H9 (cell line): ENCODE results near the gene ZNF587. TPM values are rescaled to one million over a fixed set of nuclear protein-coding genes. Genes with fewer than 3 reads are reported as not detected.
"Not testable (repeated sequence)": the region's sequence is repeated elsewhere in the genome, so short reads cannot be mapped to it uniquely, and the experiment has no call there.

ENCODE experiments used
- DNase-seq: peaks from one replicate; pipeline ENCODE4 v3.0.0-alpha.2; 2017
- H2AFZ ChIP-seq: one replicate; pipeline ENCODE4 v1.6.1; 2013; ENCODE audit warnings: mild to moderate bottlenecking, low read length, control low read depth, moderate library complexity
- H2AK5ac ChIP-seq: 2 replicates; pipeline ENCODE4 v1.6.1; 2013; ENCODE audit warnings: low read length, control low read depth, mixed read lengths; ENCODE audit not compliant: insufficient read length
- H2BK120ac ChIP-seq: one replicate; pipeline ENCODE4 v1.6.1; 2013; ENCODE audit warnings: low read depth, mild to moderate bottlenecking, low read length, control low read depth, inconsistent platforms; ENCODE audit not compliant: poor library complexity, severe bottlenecking
- H2BK12ac ChIP-seq: 2 replicates; pipeline ENCODE4 v1.6.1; 2013; ENCODE audit warnings: low read length, control low read depth, mixed read lengths, low read depth; ENCODE audit not compliant: insufficient read length
- H2BK15ac ChIP-seq: 2 replicates; pipeline ENCODE4 v1.6.1; 2013; ENCODE audit warnings: low read depth, low read length, control low read depth
- H2BK20ac ChIP-seq: one replicate; pipeline ENCODE4 v1.6.1; 2013; ENCODE audit warnings: low read depth, mild to moderate bottlenecking, low read length, control low read depth, inconsistent platforms; ENCODE audit not compliant: poor library complexity, severe bottlenecking
- H2BK5ac ChIP-seq: 2 replicates; pipeline ENCODE4 v1.6.1; 2013; ENCODE audit warnings: low read length, control low read depth, mixed read lengths; ENCODE audit not compliant: insufficient read length
- H3K14ac ChIP-seq: 2 replicates; pipeline ENCODE4 v1.6.1; 2013; ENCODE audit warnings: low read length, control low read depth; ENCODE audit not compliant: insufficient read depth
- H3K18ac ChIP-seq: 2 replicates; pipeline ENCODE4 v1.6.1; 2013; ENCODE audit warnings: low read depth, mild to moderate bottlenecking, mixed read lengths, low read length, control low read depth; ENCODE audit not compliant: insufficient read length
- H3K23ac ChIP-seq: 2 replicates; pipeline ENCODE4 v1.6.1; 2013; ENCODE audit warnings: low read length, control low read depth, mixed read lengths, low read depth; ENCODE audit not compliant: insufficient read length
- H3K23me2 ChIP-seq: 2 replicates; pipeline ENCODE4 v1.6.1; 2013; ENCODE audit warnings: low read depth, mild to moderate bottlenecking, mixed read lengths, low read length, control low read depth; ENCODE audit not compliant: insufficient read length, poor library complexity, severe bottlenecking
- H3K27ac ChIP-seq: 2 replicates; pipeline ENCODE4 v1.5.1; 2013; ENCODE audit warnings: low read length, control low read depth, mixed read lengths, low read depth; ENCODE audit not compliant: insufficient read length
- H3K27me3 ChIP-seq: 2 replicates; pipeline ENCODE4 v1.6.1; 2013; ENCODE audit warnings: low read length, control low read depth, inconsistent platforms; ENCODE audit not compliant: insufficient read depth
- H3K4ac ChIP-seq: 2 replicates; pipeline ENCODE4 v1.6.1; 2013; ENCODE audit warnings: low read depth, mild to moderate bottlenecking, control low read depth, inconsistent platforms, low read length, moderate library complexity
- H3K4me1 ChIP-seq: 2 replicates; pipeline ENCODE4 v1.6.1; 2013; ENCODE audit warnings: low read length, control low read depth, inconsistent platforms; ENCODE audit not compliant: insufficient read depth
- H3K4me2 ChIP-seq: 2 replicates; pipeline ENCODE4 v1.6.1; 2013; ENCODE audit warnings: low read length, control low read depth, mixed read lengths; ENCODE audit not compliant: insufficient read length, insufficient read depth
- H3K56ac ChIP-seq: 2 replicates; pipeline ENCODE4 v1.6.1; 2013; ENCODE audit warnings: low read depth, mild to moderate bottlenecking, mixed read lengths, low read length, control low read depth; ENCODE audit not compliant: insufficient read length
- H3K79me1 ChIP-seq: 2 replicates; pipeline ENCODE4 v1.6.1; 2013; ENCODE audit warnings: low read depth, mild to moderate bottlenecking, moderate library complexity, low read length, control low read depth, inconsistent platforms; ENCODE audit not compliant: insufficient read depth, poor library complexity, severe bottlenecking
- H3K79me2 ChIP-seq: 2 replicates; pipeline ENCODE4 v1.6.1; 2013; ENCODE audit warnings: low read length, control low read depth, inconsistent platforms; ENCODE audit not compliant: insufficient read depth
- H3K9ac ChIP-seq: 2 replicates; pipeline ENCODE4 v1.6.1; 2013; ENCODE audit warnings: low read length, control low read depth, mixed read lengths; ENCODE audit not compliant: insufficient read length; ENCODE audit errors: extremely low read depth
- H3K9me3 ChIP-seq: one replicate; pipeline ENCODE4 v1.6.1; 2013; ENCODE audit warnings: low read depth, low read length, inconsistent platforms; ENCODE audit not compliant: control insufficient read depth
- H3T11ph ChIP-seq: one replicate; pipeline ENCODE4 v1.6.1; 2013; ENCODE audit warnings: mild to moderate bottlenecking, low read length, control low read depth, inconsistent platforms
- H4K20me1 ChIP-seq: one replicate; pipeline ENCODE4 v1.6.1; 2013; ENCODE audit not compliant: control insufficient read depth, insufficient read length, insufficient read depth
- H4K5ac ChIP-seq: 2 replicates; pipeline ENCODE4 v1.6.1; 2013; ENCODE audit warnings: low read depth, mild to moderate bottlenecking, mixed read lengths, low read length, control low read depth; ENCODE audit not compliant: insufficient read length
- H4K8ac ChIP-seq: replicated peaks from 2 replicates; pipeline ENCODE4 v1.6.1; 2013; ENCODE audit warnings: low read length, control low read depth, mixed read lengths, low read depth; ENCODE audit not compliant: insufficient read length
- H4K91ac ChIP-seq: 2 replicates; pipeline ENCODE4 v1.6.1; 2013; ENCODE audit warnings: low read depth, mild to moderate bottlenecking, moderate library complexity, mixed read lengths, low read length, control low read depth; ENCODE audit not compliant: insufficient read length
- H3K27ac Mint-ChIP-seq, 3 experiments: 2 replicates in 2 of 3; 3 replicates in 1 of 3; pipeline ENCODE4 v1.8.0; 2020 to 2021; ENCODE audit warnings: mixed read lengths in 3 of 3, mild to moderate bottlenecking in 1 of 3, moderate library complexity in 1 of 3
- H3K27me3 Mint-ChIP-seq: 2 replicates; pipeline ENCODE4 v1.8.0; 2021; ENCODE audit warnings: low read depth, mild to moderate bottlenecking, moderate library complexity, mixed read lengths
- H3K36me3 Mint-ChIP-seq, 3 experiments: 2 replicates in 2 of 3; 3 replicates in 1 of 3; pipeline ENCODE4 v1.8.0; 2020 to 2021; ENCODE audit warnings: low read depth in 3 of 3, mixed read lengths in 3 of 3; ENCODE audit not compliant: insufficient read depth in 1 of 3
- H3K4me1 Mint-ChIP-seq, 2 experiments: 2 replicates each; pipeline ENCODE4 v1.8.0; 2020; ENCODE audit warnings: mixed read lengths in 2 of 2
- H3K4me3 Mint-ChIP-seq, 2 experiments: 2 replicates in 1 of 2; 3 replicates in 1 of 2; pipeline ENCODE4 v1.8.0; 2020 to 2021; ENCODE audit warnings: mild to moderate bottlenecking in 2 of 2, mixed read lengths in 2 of 2, moderate library complexity in 1 of 2
- H3K9me3 Mint-ChIP-seq, 2 experiments: 2 replicates in 1 of 2; 3 replicates in 1 of 2; pipeline ENCODE4 v1.8.0; 2020; ENCODE audit warnings: mild to moderate bottlenecking in 2 of 2, mixed read lengths in 2 of 2, moderate library complexity in 1 of 2
- WGBS: extraction: QIAGEN DNeasy Blood & Tissue Kit; methylation state at CpG from one replicate; pipeline ENCODE4 v1.1.7; 2013; ENCODE audit warnings: missing lambda C conversion rate, low lambda C conversion rate, mixed read lengths; ENCODE audit not compliant: insufficient read length; ENCODE audit errors: extremely low coverage; 5-methylcytosine and 5-hydroxymethylcytosine counted together
- total RNA-seq: library from RNA; stranded (reverse); gene quantifications from 2 replicates; pipeline ENCODE4 v1.2.1, GENCODE V29; 2021
- TF ChIP-seq, protein P1 (sequence below): fragments of 200-600 bp; sonication (generic); conservative IDR thresholded peaks from 3 replicates; pipeline ENCODE4 v1.8.0; 2021; ENCODE audit warnings: antibody characterized with exemption, mild to moderate bottlenecking

Gene ZNF587
- total RNA-seq, 1 experiment from 2014 or later: 40.0 TPM

DNA sequence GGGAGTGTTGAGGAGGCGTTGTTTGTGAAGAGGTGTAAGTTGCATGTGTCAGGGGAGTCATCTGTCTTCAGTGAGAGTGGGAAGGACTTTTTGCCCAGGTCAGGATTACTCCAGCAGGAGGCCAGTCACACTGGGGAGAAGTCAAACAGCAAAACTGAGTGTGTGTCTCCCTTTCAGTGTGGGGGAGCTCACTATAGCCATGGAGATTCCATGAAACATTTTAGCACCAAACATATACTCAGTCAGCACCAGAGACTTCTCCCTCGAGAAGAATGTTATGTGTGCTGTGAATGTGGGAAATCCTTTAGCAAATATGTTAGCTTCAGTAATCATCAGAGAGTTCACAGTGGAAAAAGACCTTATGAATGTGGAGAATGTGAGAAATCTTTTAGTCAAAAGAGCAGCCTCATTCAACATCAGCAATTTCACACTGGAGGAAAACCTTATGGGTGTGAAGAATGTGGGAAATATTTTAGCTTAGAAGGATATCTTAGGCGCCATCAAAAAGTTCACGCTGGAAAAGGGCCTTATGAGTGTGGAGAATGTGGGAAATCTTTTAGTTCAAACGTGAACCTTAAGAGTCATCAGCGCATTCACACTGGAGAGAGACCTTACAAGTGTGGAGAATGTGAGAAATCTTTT, 8.4 kb upstream of the ZNF587 start:
- H3K4me1 Mint-ChIP-seq: no peaks in the 10 kb centered on the region
- no peak overlapping the region for H2BK5ac ChIP-seq
- H3K56ac ChIP-seq: no peak overlapping the region
- TF ChIP-seq, protein P1, sequence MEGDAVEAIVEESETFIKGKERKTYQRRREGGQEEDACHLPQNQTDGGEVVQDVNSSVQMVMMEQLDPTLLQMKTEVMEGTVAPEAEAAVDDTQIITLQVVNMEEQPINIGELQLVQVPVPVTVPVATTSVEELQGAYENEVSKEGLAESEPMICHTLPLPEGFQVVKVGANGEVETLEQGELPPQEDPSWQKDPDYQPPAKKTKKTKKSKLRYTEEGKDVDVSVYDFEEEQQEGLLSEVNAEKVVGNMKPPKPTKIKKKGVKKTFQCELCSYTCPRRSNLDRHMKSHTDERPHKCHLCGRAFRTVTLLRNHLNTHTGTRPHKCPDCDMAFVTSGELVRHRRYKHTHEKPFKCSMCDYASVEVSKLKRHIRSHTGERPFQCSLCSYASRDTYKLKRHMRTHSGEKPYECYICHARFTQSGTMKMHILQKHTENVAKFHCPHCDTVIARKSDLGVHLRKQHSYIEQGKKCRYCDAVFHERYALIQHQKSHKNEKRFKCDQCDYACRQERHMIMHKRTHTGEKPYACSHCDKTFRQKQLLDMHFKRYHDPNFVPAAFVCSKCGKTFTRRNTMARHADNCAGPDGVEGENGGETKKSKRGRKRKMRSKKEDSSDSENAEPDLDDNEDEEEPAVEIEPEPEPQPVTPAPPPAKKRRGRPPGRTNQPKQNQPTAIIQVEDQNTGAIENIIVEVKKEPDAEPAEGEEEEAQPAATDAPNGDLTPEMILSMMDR: no peak
- H3K4me3 Mint-ChIP-seq: no peak overlapping the region
- no peaks in the 10 kb centered on the region for H3K4me1 ChIP-seq
- no peak overlapping the region for H3K14ac ChIP-seq
- no peak overlapping the region for H2AFZ ChIP-seq
- peaks cover 17% of the 10 kb centered on the region; the same call in 1 of the 2 replicates for H3K79me2 ChIP-seq
- H3K23me2 ChIP-seq: no peaks in the 10 kb centered on the region
- no peak overlapping the region for H2BK20ac ChIP-seq
- H3K79me1 ChIP-seq: no peaks in the 10 kb centered on the region
- H3K27me3 ChIP-seq: no peaks in the 10 kb centered on the region
- H3T11ph ChIP-seq: no peak overlapping the region
- peak overlapping the region in 1 of 3 experiments; percentile 13; a peak in 1 of 7 replicates for H3K27ac Mint-ChIP-seq
- H4K8ac ChIP-seq: no peak overlapping the region
- H2AK5ac ChIP-seq: no peak overlapping the region
- no peak overlapping the region for H3K18ac ChIP-seq
- H4K5ac ChIP-seq: no peak overlapping the region
- H3K4me2 ChIP-seq: no peak overlapping the region
- WGBS: no CpG with 5 or more reads among the region's 6 CpGs
- no peak overlapping the region for H2BK12ac ChIP-seq
- no peak overlapping the region for H3K4ac ChIP-seq
- peaks cover 43 to 82% (median 61%) of the 10 kb centered on the region in 3 experiments; a peak in 6 of 7 replicates for H3K36me3 Mint-ChIP-seq
- no peaks in the 10 kb centered on the region for H4K20me1 ChIP-seq
- H3K9ac ChIP-seq: no peak overlapping the region
- H3K23ac ChIP-seq: no peak overlapping the region
- no peak overlapping the region for H2BK120ac ChIP-seq
- H3K9me3 ChIP-seq: no peaks in the 10 kb centered on the region
- H3K27me3 Mint-ChIP-seq: no peaks in the 10 kb centered on the region
- no peak for DNase-seq
- no peak overlapping the region for H3K27ac ChIP-seq
- no peak overlapping the region for H4K91ac ChIP-seq
- H2BK15ac ChIP-seq: no peak overlapping the region
- no peaks in the 10 kb centered on the region for H3K9me3 Mint-ChIP-seq

DNA sequence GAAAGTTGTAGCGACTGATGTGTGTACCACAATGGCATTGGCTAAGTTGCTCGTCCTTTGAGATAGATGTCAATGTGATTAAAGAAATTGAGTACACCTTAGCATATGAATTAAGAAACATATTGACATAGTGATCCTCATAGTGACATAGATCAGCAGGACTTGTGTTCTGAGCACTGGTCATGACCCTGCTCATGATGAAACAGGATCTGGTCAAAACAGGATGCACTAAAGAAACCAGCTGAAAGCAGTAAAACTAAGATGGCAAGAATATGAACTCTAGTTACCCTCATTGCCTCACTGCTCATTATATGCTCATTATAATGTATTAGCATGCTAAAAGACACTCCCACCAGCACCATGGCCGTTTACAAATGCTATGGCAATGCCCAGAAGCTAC, 2.5 kb upstream of the ZNF587 start:
- H3K9ac ChIP-seq, H2BK15ac ChIP-seq, H4K8ac ChIP-seq, H3K27me3 ChIP-seq, H3K79me1 ChIP-seq, H3K27me3 Mint-ChIP-seq, H3K23ac ChIP-seq, H4K20me1 ChIP-seq, H3K4me3 Mint-ChIP-seq, H3K56ac ChIP-seq, H3T11ph ChIP-seq, H3K27ac Mint-ChIP-seq, H3K27ac ChIP-seq, H2BK5ac ChIP-seq, H4K91ac ChIP-seq, DNase-seq, H3K4me1 ChIP-seq, H2AK5ac ChIP-seq, H2BK20ac ChIP-seq, H3K9me3 Mint-ChIP-seq, H4K5ac ChIP-seq, H2AFZ ChIP-seq, H3K79me2 ChIP-seq, H2BK120ac ChIP-seq, H2BK12ac ChIP-seq, H3K18ac ChIP-seq, H3K23me2 ChIP-seq, H3K9me3 ChIP-seq, H3K14ac ChIP-seq, H3K4me2 ChIP-seq, H3K4ac ChIP-seq: not testable (repeated sequence)
- Mint-ChIP-seq H3K36me3 (peaks cover 31 to 38% (median 31%) of the 10 kb centered on the region in 3 experiments), H3K4me1 (peaks cover 18 to 21% of the 10 kb centered on the region in 2 experiments)
- no CpG with 5 or more reads among the region's 3 CpGs for WGBS
